NCI-H226 (cell line): ENCODE results near the gene RAB11B.
"Not testable (repeated sequence)": the region's sequence is repeated elsewhere in the genome, so short reads cannot be mapped to it uniquely, and the experiment has no call there.

ENCODE experiments used
- DNase-seq: peaks from one replicate; pipeline ENCODE4 v3.0.0-alpha.2; 2015

Gene RAB11B

GRCh38 chr19:8396563-8397203 is 6.5 kb downstream of the RAB11B start:
- DNase-seq: peak; percentile 67

GRCh38 chr19:8397271-8397670 is 7.1 kb downstream of the RAB11B start:
- DNase-seq: peak; percentile 57

GRCh38 chr19:8397746-8398310 is 7.7 kb downstream of the RAB11B start:
- DNase-seq: no peak

DNA sequence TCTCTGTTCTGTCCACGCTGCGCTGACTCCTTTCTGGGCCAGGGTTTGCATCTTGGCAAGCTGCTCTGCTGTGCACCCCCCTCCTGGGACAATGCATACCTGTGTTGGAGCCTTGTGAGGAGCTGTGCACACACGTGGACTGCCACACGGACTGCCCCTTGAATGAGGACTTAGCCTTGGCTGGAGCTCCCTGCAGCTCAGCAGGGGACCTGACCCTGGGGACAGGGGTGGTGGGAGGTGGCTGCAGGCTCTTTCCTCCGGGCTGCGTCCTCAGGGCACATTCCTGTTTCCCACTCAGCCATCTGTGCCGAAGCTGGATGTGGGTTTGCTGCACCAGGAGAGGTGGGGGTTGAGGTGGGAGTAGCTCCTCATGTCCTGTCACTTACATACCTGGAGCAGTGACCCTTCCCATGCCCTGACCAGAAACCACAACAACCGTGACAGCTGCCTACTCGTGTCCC is 8.2 kb downstream of the RAB11B start:
- no peak for DNase-seq

- DNase-seq: no peak
Measured at GRCh38 chr19:8399681-8400188, 9.6 kb downstream of the RAB11B start.

DNA sequence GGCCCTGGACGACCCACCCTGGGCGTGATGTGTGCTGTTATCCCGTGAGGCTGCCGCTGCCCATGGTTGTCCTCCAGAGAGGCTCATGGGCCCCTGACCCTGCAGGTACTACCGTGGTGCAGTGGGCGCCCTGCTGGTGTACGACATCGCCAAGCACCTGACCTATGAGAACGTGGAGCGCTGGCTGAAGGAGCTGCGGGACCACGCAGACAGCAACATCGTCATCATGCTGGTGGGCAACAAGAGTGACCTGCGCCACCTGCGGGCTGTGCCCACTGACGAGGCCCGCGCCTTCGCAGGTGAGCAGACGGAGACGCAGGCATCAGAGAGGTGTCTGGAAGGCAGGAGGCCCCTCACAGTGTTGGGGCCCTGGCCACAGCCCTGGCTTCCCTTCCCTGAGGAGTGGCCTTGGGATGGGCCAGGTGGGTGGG is 11.8 kb downstream of the RAB11B start:
- DNase-seq: no peak

DNA sequence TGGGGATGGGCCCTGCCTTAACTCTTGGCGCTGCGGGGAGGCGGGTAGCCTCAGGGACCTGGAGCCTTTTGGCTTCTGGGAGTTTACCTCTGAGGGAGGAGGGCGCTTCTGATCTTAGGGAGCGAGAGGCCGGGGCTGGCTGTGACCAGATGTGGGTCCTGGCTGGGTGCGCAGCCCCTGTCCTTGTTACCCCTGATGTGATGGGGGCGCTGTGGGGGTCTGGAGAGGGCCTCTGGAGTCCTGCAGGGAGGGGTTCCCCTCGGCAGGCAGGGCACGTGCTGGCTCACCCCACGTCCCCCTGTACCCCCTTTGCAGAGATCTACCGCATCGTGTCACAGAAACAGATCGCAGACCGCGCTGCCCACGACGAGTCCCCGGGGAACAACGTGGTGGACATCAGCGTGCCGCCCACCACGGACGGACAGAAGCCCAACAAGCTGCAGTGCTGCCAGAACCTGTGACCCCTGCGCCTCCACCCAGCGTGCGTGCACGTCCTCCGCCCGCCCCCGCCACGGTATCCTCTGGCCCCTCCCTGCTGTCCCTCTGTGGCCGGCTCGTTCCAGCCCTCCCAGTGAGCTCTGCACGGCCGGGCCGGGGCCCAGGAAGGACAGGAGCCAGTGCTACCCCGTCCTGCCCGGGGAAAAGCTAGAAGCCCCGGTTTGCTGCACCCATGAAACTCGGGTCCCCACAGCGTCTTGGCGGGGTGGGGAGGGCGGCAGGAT is 13.1 kb downstream of the RAB11B start:
- no peak for DNase-seq

- no peak for DNase-seq
Measured at GRCh38 chr19:8403820-8404109, 13.6 kb downstream of the RAB11B start.

DNA sequence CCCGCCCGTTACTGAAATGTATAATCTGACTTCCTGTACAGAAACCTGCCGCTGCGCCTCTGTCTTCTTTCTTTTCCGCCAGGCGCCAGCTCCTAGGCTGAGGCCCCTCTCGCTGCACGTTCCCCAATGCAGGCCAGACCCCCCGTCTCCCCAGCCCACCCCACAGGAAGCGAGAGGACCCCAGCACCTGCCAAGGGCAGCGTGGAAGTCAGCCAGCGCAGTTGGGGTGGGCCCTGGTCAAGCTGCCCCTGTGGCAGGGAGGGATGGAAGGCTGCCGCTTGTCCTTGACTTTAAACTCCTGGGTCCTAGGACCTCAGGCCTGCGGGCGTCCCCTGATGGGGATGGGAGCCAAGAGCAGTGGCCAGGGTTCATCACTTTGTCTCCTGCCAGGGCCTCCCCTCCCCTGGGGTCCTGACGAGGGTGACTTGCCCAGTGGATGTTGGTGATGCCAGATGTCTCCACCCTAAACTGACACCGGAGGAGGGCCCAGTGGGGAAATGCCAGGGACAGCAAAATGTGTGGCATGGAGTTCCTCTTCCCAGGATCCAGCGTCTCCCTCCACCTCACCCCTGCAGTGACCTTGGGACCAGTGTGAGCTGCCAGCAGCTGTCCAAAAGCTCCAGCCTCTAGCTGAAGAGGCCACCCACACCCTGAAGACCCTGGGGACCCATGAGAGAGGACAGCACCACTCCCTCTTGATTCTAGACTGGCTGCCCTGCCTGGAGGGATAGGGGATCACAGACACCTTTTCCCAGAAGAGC is 14.4 kb downstream of the RAB11B start:
- DNase-seq: no peak

- not testable (repeated sequence) for DNase-seq
Measured at GRCh38 chr19:8410718-8411117, 20.6 kb downstream of the RAB11B start.

- peak; percentile 90 for DNase-seq
Measured at GRCh38 chr19:8412783-8413628, 22.8 kb downstream of the RAB11B start, which contains the start of gene MARCHF2. Gene MARCHF2, plus strand, starts transcription at chr19:8413305. Its CDS starts 8,536 bp downstream, at chr19:8421841.

DNA sequence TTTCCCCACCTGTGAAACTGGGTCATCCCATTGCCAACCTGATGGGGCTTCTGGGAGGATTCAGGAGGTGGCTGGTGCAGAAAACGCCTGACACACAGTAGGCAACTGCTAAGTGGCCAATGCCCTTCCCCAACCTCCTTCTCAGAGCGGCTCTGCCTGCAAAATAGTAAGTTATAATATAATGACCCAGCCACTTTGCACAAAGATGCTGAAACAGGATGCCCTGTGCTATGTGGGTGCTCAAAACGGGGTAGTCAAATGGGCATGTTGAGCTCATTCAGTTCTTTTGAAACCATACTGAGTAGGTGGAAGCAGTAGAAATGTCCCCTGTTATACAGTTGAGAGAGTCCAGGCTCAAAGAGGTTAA is 23.5 kb downstream of the RAB11B start:
- DNase-seq: no peak

- no peak for DNase-seq
Measured at GRCh38 chr19:8416796-8417195, 26.6 kb downstream of the RAB11B start.

GRCh38 chr19:8421484-8422461 is 31.6 kb downstream of the RAB11B start:
- no peak for DNase-seq

DNA sequence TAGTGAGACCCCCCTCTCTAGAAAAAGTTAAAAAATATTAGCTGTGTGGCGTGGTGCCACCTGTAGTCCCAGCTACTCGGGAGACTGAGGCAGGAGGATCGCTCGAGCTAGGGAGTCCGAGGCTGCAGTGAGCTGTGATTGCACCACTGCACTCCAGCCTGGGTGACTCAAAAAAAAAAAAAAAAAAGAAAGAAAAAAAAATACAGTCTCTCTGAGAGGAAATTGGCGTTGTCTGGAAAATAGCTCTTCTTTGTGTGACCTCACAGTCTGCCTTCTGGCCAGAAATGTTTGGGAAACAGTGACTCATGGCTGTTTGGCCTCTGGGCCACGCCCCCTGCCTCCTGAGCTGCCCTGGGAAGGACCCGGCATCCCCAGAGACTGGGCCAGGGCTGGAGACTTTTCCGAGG is 33.7 kb downstream of the RAB11B start:
- peak; percentile 91 for DNase-seq

DNA sequence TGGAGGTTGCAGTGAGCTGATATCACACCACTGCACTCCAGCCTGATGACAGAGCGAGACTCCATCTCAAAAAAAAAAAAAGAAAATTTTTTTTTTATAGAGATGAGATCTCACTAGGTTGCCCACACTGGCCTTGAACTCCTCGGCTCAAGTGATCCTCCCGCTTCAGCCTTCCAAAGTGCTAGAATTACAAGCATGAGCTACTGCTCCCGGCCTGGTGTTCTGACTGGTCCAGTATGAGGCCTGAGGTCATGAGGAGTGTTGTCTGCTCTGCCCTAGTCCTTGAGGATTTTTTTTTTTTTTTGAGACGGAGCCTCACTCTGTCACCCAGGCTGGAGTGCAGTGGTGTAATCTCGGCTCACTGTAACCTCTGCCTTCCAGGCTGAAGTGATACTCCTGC is 35.2 kb downstream of the RAB11B start:
- not testable (repeated sequence) for DNase-seq

DNA sequence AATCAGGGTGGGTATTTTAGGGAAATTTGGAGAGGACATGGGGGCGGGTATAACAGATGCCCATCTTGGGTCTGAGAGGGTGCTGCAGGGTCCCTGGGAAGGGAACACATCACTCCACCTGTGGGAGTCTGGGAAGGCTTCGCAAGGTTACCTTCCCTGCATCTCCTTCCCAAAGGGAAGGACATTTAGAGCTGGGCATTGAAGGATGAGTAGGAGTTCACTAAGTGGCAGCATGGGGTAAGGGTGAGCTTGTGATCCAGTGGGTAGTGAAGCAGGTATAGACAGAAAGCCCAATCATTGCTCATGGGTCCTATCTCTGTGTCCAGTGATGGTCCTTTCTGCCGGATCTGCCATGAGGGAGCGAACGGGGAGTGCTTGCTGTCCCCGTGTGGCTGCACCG is 36.1 kb downstream of the RAB11B start:
- DNase-seq: no peak

GRCh38 chr19:8429044-8429443 is 38.9 kb downstream of the RAB11B start:
- no peak for DNase-seq

- no peak for DNase-seq
Measured at GRCh38 chr19:8429826-8430225, 39.7 kb downstream of the RAB11B start.

- no peak for DNase-seq
Measured at GRCh38 chr19:8430650-8431049, 40.5 kb downstream of the RAB11B start.

DNA sequence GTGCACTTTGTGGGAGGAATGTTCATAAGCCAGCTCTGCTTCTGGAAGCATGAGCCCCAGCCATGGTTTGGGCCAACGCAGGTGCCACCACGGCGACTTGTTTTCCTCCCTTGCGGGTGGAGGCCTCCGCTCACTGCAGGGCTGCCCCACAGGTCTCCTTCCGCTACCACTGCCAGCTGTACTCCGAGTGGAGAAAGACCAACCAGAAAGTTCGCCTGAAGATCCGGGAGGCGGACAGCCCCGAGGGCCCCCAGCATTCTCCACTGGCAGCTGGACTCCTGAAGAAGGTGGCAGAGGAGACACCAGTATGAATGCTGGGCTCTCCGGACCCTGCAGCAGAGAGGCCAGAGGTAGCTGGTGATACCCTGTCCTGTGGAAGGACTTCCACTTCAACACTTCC is 48.1 kb downstream of the RAB11B start:
- no peak for DNase-seq
